K562 (cell line): ENCODE results near the gene RTBDN. TPM values are rescaled to one million over a fixed set of nuclear protein-coding genes. Genes with fewer than 3 reads are reported as not detected.

ENCODE experiments used
- ATAC-seq: fragments of 200-7000 bp; cut with Tn5 transposase; 3 replicates; pipeline ENCODE4 v1.9.1; 2020; ENCODE audit warnings: moderate library complexity
- BruUV-seq: library from RNA; stranded (reverse); fragments of 400-500 nt; replicated peaks from 2 replicates; lab custom pipeline; 2021; lab: Mats Ljungman, UMichigan
- CTCF ChIA-PET: fragments of 300-600 bp; formaldehyde crosslinking; extraction: SDS; loops from one replicate; lab custom pipeline; 2021; ENCODE audit warnings: low intra/inter-chr PET ratio; lab: Yijun Ruan, JAX
- POLR2A ChIA-PET: fragments of 300-600, 350-650 bp; sonication (Branson Sonifier 250); formaldehyde crosslinking; extraction: SDS; loops from one replicate; lab custom pipeline; 2021; ENCODE audit warnings: antibody characterized with exemption, inconsistent platforms; lab: Yijun Ruan, JAX
- DNase-seq, 4 experiments: peaks; one replicate each; pipeline versions ENCODE4 v3.0.0 to v3.0.0-alpha.2; 2011 to 2018; ENCODE audit warnings: low spot score in 3 of 4, mixed read lengths in 3 of 4; ENCODE audit errors: extremely low read depth in 1 of 4
- FAIRE-seq: peaks from 2 replicates; lab custom pipeline; 2011; peaks lifted over from hg19 to GRCh38; lab: Jason Lieb, UNC
- H2AFZ ChIP-seq: 2 replicates; pipeline ENCODE4 v1.6.0; 2011; ENCODE audit warnings: low read depth, low read length, control low read depth, inconsistent platforms
- H3K27ac ChIP-seq: fragments of 200-600 bp; 3 replicates; pipeline ENCODE4 v1.8.0; 2011; ENCODE audit warnings: low read depth, mild to moderate bottlenecking, control low read depth, inconsistent platforms, low read length, moderate library complexity, mixed read lengths; ENCODE audit errors: extremely low read depth
- H3K27me3 ChIP-seq, 2 experiments: fragments of 300-600 bp in 1 of 2; 2 replicates in 1 of 2; 3 replicates in 1 of 2; pipeline versions ENCODE4 v1.6.0 to v1.8.0; 2011; ENCODE audit warnings: inconsistent platforms in 2 of 2, low read length in 2 of 2, mild to moderate bottlenecking in 1 of 2, mixed read lengths in 1 of 2, moderate library complexity in 1 of 2; ENCODE audit not compliant: control insufficient read depth in 2 of 2, insufficient read depth in 2 of 2
- H3K36me3 ChIP-seq: fragments of 300-600 bp; 3 replicates; pipeline ENCODE4 v1.8.0; 2011; ENCODE audit warnings: mild to moderate bottlenecking, low read length, inconsistent platforms; ENCODE audit not compliant: control insufficient read depth, insufficient read depth
- H3K4me1 ChIP-seq, 2 experiments: fragments of 200-600 bp in 1 of 2; replicated peaks in 1 of 2; 2 replicates in 1 of 2; 3 replicates in 1 of 2; pipeline versions ENCODE4 v1.5.1 to v1.8.0; 2011; ENCODE audit warnings: inconsistent platforms in 2 of 2, low read length in 2 of 2, mild to moderate bottlenecking in 1 of 2, mixed read lengths in 1 of 2, moderate library complexity in 1 of 2; ENCODE audit not compliant: control insufficient read depth in 2 of 2, insufficient read depth in 2 of 2
- H3K4me2 ChIP-seq: 2 replicates; pipeline ENCODE4 v1.6.1; 2011; ENCODE audit warnings: low read length, control low read depth, inconsistent platforms, mixed read lengths; ENCODE audit not compliant: insufficient read depth
- H3K4me3 ChIP-seq: fragments of 200-600 bp; sonication (generic), shearing (Covaris generic); 2 replicates; pipeline ENCODE4 v1.5.1; 2016; ENCODE audit warnings: control low read depth, inconsistent platforms
- H3K79me2 ChIP-seq: fragments of 200-600 bp; 3 replicates; pipeline ENCODE4 v1.8.0; 2011; ENCODE audit warnings: low read length, inconsistent platforms; ENCODE audit not compliant: control insufficient read depth, insufficient read depth
- H3K9ac ChIP-seq, 2 experiments: 2 replicates each; pipeline versions ENCODE4 v1.6.0 to v1.6.1; 2011; ENCODE audit warnings: low read depth in 2 of 2, low read length in 2 of 2, control low read depth in 1 of 2, inconsistent platforms in 1 of 2, mild to moderate bottlenecking in 1 of 2, mixed read lengths in 1 of 2; ENCODE audit not compliant: insufficient read depth in 1 of 2
- H3K9me1 ChIP-seq: one replicate; pipeline ENCODE4 v1.6.0; 2011; ENCODE audit warnings: inconsistent platforms, mild to moderate bottlenecking, low read length, moderate library complexity; ENCODE audit not compliant: control insufficient read depth, insufficient read depth
- H3K9me3 ChIP-seq: replicated peaks from 2 replicates; pipeline ENCODE4 v1.5.1; 2011; ENCODE audit warnings: low read depth, low read length, inconsistent platforms; ENCODE audit not compliant: control insufficient read depth, insufficient read depth
- H4K20me1 ChIP-seq: replicated peaks from 2 replicates; pipeline ENCODE4 v1.6.1; 2011; ENCODE audit warnings: low read length, inconsistent platforms, mixed read lengths; ENCODE audit not compliant: control insufficient read depth, insufficient read depth
- CBX5 ChIP-seq: IDR thresholded peaks from 2 replicates; pipeline ENCODE4 v1.6.1; 2014; ENCODE audit warnings: low read depth, borderline replicate concordance
- DEAF1 ChIP-seq: fragments of 450-650 bp; formaldehyde crosslinking; IDR thresholded peaks from 2 replicates; pipeline ENCODE4 v1.4.0; 2020; ENCODE audit warnings: mild to moderate bottlenecking, moderate library complexity
- FOXJ2 ChIP-seq: fragments of 200-800 bp; sonication (Bioruptor generic); IDR thresholded peaks from 2 replicates; pipeline ENCODE4 v1.6.1; 2016; ENCODE audit warnings: missing genetic modification characterization, missing compliant biosample characterization
- GTF2F1 ChIP-seq: IDR thresholded peaks from 2 replicates; pipeline ENCODE4 v1.6.1; 2011; ENCODE audit warnings: low read depth, low read length, improper control_type of control experiment
- LEF1 ChIP-seq: fragments of 450-650 bp; IDR thresholded peaks from 2 replicates; pipeline ENCODE4 v1.6.1; 2016; ENCODE audit warnings: mild to moderate bottlenecking
- MTF1 ChIP-seq: fragments of 250-450 bp; sonication (Bioruptor Pico); IDR thresholded peaks from 2 replicates; pipeline ENCODE4 v1.9.0; 2021; ENCODE audit warnings: moderate library complexity, mild to moderate bottlenecking, inconsistent platforms, borderline replicate concordance
- RAD51 ChIP-seq: fragments of 450-650 bp; IDR thresholded peaks from 2 replicates; pipeline ENCODE4 v1.7.1; 2016; ENCODE audit warnings: low read depth, mild to moderate bottlenecking, borderline replicate concordance
- RBM34 ChIP-seq: fragments of 200-400 bp; formaldehyde crosslinking; IDR thresholded peaks from 2 replicates; pipeline ENCODE4 v1.6.1; 2018; ENCODE audit warnings: low read length, borderline replicate concordance; ENCODE audit not compliant: insufficient read depth
- RBM39 ChIP-seq: fragments of 200-400 bp; formaldehyde crosslinking; optimal IDR thresholded peaks from 2 replicates; pipeline ENCODE3; 2018; ENCODE audit warnings: low read depth, low read length
- SRF ChIP-seq, 2 experiments: fragments of 250-450, 450-650 bp in 1 of 2; sonication (Bioruptor Pico) in 1 of 2; sonication (generic) in 1 of 2; formaldehyde crosslinking; IDR thresholded peaks; 2 replicates each; pipeline versions ENCODE4 v1.5.0 to v1.5.1; 2020 to 2022; ENCODE audit warnings: mild to moderate bottlenecking in 1 of 2, missing genetic modification reagents in 1 of 2
- TEAD1 ChIP-seq, 2 experiments: fragments of 450-650 bp in 1 of 2; sonication (generic) in 1 of 2; formaldehyde crosslinking; IDR thresholded peaks; 2 replicates each; pipeline versions ENCODE4 v1.4.0 to v1.8.0; 2020 to 2022; ENCODE audit warnings: mild to moderate bottlenecking in 2 of 2, missing genetic modification reagents in 1 of 2
- TRIM24 ChIP-seq, 2 experiments: fragments of 450-650 bp; IDR thresholded peaks; 2 replicates each; pipeline ENCODE4 v1.6.1; 2016
- ZFP91 ChIP-seq: sonication (generic); formaldehyde crosslinking; IDR thresholded peaks from 2 replicates; pipeline ENCODE4 v1.8.0; 2022; ENCODE audit warnings: mild to moderate bottlenecking, missing genetic modification reagents
- ZNF253 ChIP-seq: fragments of 250-450 bp; sonication (Bioruptor Pico); conservative IDR thresholded peaks from 2 replicates; pipeline ENCODE4 v1.6.1; 2021; ENCODE audit warnings: mild to moderate bottlenecking
- ZNF263 ChIP-seq: sonication (generic); formaldehyde crosslinking; IDR thresholded peaks from 2 replicates; pipeline ENCODE4 v1.8.0; 2022; ENCODE audit warnings: mild to moderate bottlenecking, missing genetic modification reagents, borderline replicate concordance
- ZNF444 ChIP-seq: fragments of 250-450 bp; sonication (Bioruptor Pico); IDR thresholded peaks from 2 replicates; pipeline ENCODE4 v1.4.0; 2020; ENCODE audit warnings: mild to moderate bottlenecking, moderate library complexity
- ZNF717 ChIP-seq: fragments of 250-450 bp; sonication (Bioruptor Pico); IDR thresholded peaks from 2 replicates; pipeline ENCODE4 v1.5.0; 2021
- ZNF77 ChIP-seq: fragments of 250-450 bp; sonication (Bioruptor Pico); IDR thresholded peaks from 2 replicates; pipeline ENCODE4 v1.5.0; 2020
- WGBS: fragments of 100-300 bp; shearing (Covaris generic); methylation state at CpG from one replicate; pipeline ENCODE4 v1.1.6; 2016; ENCODE audit warnings: low coverage, mixed read lengths; ENCODE audit not compliant: insufficient coverage; ENCODE audit errors: missing lambda C conversion rate; 5-methylcytosine and 5-hydroxymethylcytosine counted together
- in situ Hi-C: fragments of 300-500 bp; cut with MboI; formaldehyde crosslinking; loops from 4 replicates; pipeline ENCODE4 v1.15.0; 2018; ENCODE audit warnings: inconsistent platforms, mixed read lengths
- intact Hi-C: fragments of 100-400 bp; cut with micrococcal nuclease; formaldehyde crosslinking; loops from 2 replicates; pipeline ENCODE4 v1.14.2; 2022
- polyA plus RNA-seq, 8 experiments: library from polyadenylated mRNA; depleted of rRNA in 4 of 8; stranded (reverse) in 5 of 8; unstranded in 3 of 8; fragments of >200 nt; fragmentation: Nextera tagmentation in 2 of 8; fragmentation: Illumina TruSeq in 1 of 8; extraction: Ambion mirVana in 2 of 8; extraction: Trizol in 1 of 8; gene quantifications; 2 replicates each; pipeline versions ENCODE4 v1.2.1 to v1.2.3, GENCODE V29; 2011 to 2014; ENCODE audit warnings: inconsistent platforms in 1 of 8, missing spikeins in 1 of 8
- total RNA-seq, 7 experiments: library from RNA; depleted of rRNA in 6 of 7; stranded (reverse); fragments of >200 nt in 6 of 7; fragmentation: Illumina TruSeq in 2 of 7; extraction: Trizol in 2 of 7; gene quantifications; 2 replicates each; pipeline versions ENCODE4 v1.2.1 to v1.2.3, GENCODE V29; 2011 to 2021; ENCODE audit warnings: low replicate concordance in 1 of 7

Gene RTBDN
- total and polyA plus RNA-seq, 9 of the 15 experiments (the other 6 are each of a cell fraction or from before 2014, with no cell fraction given) = 0.20 to 2.3 (median 0.72) TPM; not detected in 1

GRCh38 chr19:12847159-12848139, 13.1 kb upstream of the RTBDN start:
- H2AFZ ChIP-seq = peak overlapping the region; percentile 58
- DNase-seq = peak; percentile 88 to 93 (median 90)
- peak; percentile 66 for FAIRE-seq
- TF ChIP-seq ZNF717 (no peak), RBM39 (no peak), SRF (CRISPR knock-in tag; IDR thresholded peaks at IDR 0.05) (no peak), TEAD1 (CRISPR knock-in tag; IDR thresholded peaks at IDR 0.05) (0 out of 4 replicates have a peak, but pooled peaks of 1 of the 2 experiments have one; percentile 41), ZNF77 (CRISPR knock-in tag) (no peak), DEAF1 (CRISPR knock-in tag) (peak; percentile 92), MTF1 (CRISPR knock-in tag) (no peak), FOXJ2 (tag) (no peak), LEF1 (no peak), RAD51 (peak; percentile 36; the same call in 1 of the 2 replicates), ZNF444 (CRISPR knock-in tag) (no peak), ZNF263 (CRISPR knock-in tag) (peak; percentile 84; the same call in 1 of the 2 replicates), RBM34 (no peak), CBX5 (peak; percentile 70; the same call in 1 of the 2 replicates), GTF2F1 (no peak), ZFP91 (CRISPR knock-in tag) (no peak), ZNF253 (CRISPR knock-in tag) (no peak), TRIM24 (IDR thresholded peaks at IDR 0.05) (peak in 1 of 2 experiments; percentile 20; a peak in 1 of 4 replicates)

More at GRCh38 chr19:12847159-12848139, 13.1 kb upstream of the RTBDN start:
- no peak overlapping the region for H3K27ac ChIP-seq
- intact Hi-C loops = loop anchor here (2.0 kb wide), 1 partner anchor 131 kb away; no protein-coding TSS in a partner anchor
- H3K4me1 ChIP-seq = peaks cover 8 to 19% of the 10 kb centered on the region in 2 experiments; a peak in 4 of 5 replicates
- WGBS = 31% methylated on average over 49 of the region's 69 CpGs
- peaks cover 7% of the 10 kb centered on the region for H3K9me1 ChIP-seq
- peak; percentile 100 for ATAC-seq
- peak overlapping the region; percentile 54 for H3K4me2 ChIP-seq
- H3K27me3 ChIP-seq = no peaks in the 10 kb centered on the region
- peaks cover 24% of the 10 kb centered on the region; the same call in 2 of the 3 replicates for H3K36me3 ChIP-seq
- no peaks in the 10 kb centered on the region for H4K20me1 ChIP-seq
- H3K79me2 ChIP-seq = no peaks in the 10 kb centered on the region
- POLR2A ChIA-PET = interaction anchor here (0.5 to 1.3 kb wide), 9 partner anchors 33 to 1470 kb away, joined by 3 to 4 read pairs (median 3); no protein-coding TSS in a partner anchor
- no peak overlapping the region for H3K4me3 ChIP-seq
- CTCF ChIA-PET = interaction anchor here (0.6 to 1.4 kb wide), 9 partner anchors 23 to 244 kb away, joined by 3 to 6 read pairs (median 3); partner anchors contain the start of gene HOOK2
- in situ Hi-C loops = loop anchor here (5.0 kb wide), 1 partner anchor 80 kb away; no protein-coding TSS in a partner anchor
- no peaks in the 10 kb centered on the region for H3K9me3 ChIP-seq
- peak overlapping the region in 1 of 2 experiments; percentile 80; a peak in 2 of 4 replicates for H3K9ac ChIP-seq
- BruUV-seq = no TSS peak
